ENCODE results near the gene OSM. TPM values are rescaled to one million over a fixed set of nuclear protein-coding genes. Genes with fewer than 3 reads are reported as not detected.

The OSM gene
- polyA plus RNA-seq, 1 donor (not counting 4 experiments of a cell fraction or from before 2014, with no cell fraction given): not detected

DNA sequence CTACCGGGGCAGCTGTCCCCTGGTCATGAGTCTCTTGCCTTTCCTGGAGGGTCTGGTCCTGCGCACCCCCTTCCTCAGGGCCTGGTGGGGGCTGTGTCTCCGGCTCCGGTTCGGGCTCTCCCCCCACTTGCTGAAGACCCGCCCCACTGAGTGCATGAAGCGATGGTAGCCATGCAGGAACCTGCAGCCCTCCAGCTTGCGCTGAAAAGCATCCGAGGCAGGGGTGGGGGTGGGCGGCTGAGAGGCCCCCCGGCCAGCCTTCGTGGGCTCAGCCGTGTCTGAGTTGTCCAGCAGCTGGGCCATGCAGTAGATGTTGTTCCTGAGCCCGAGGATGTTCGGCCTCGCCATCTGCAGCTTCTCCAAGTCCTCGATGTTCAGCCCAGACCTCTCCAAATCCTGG, 2.8 kb downstream of the OSM start:
- Histone ChIP-seq H3K4me3 (ENCODE audit: control insufficient read depth in 2 of 3, extremely low read depth in 1 of 3, insufficient read depth in 2 of 3, low read depth in 1 of 3, low read length in 3 of 3) (no peak overlapping the region), H2AFZ (ENCODE audit: control insufficient read depth, low read length) (no peak overlapping the region)
- FAIRE-seq: no peak

DNA sequence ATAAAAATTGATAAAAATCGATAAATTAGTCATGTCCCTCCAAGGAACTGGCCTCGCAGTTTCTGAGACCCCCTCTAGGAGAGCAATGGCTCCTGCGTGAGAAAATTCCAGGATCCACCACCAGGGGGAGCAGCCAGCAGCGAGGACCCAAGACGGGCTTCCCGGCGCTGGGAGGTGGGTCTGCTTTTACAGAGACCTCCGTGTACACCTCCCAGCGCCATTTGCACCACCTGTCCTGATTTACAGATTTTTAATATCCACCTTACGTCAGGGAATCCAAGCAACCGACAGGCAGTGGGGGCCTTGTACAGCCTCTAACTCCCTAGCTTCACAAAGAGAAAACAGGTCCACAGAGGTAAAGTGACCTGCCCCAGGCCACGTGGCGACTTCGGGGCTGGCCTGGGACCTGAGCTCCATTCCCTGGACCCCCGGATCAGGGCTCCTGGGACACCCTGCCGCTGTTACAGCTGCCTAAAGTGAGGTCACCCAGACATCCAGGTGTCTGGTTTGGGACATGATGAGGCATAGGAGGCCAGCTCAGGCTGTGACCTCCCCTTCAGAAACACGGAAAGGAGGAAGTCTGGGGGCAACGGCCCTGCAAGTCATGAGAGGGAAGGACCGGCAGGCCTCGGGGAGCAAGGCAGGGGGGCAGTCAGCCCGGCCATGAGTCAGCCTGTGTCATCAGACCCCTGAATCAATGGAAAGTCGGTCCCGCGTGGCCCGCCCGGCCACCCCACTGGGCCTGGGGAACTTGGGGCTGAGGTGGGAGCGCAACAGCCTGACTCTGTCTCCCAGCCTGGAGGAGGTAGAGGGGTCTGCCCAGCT, 3.5 kb downstream of the OSM start:
- H3K27ac ChIP-seq (ENCODE audit: control insufficient read depth, insufficient read depth, low read length): peak overlapping the region; percentile 8
- FAIRE-seq (no peak), DNase-seq (ENCODE audit: low read depth, low spot score) (no peak)
- peaks cover 22% of the 10 kb centered on the region for H3K4me1 ChIP-seq (ENCODE audit: control insufficient read depth, extremely low read depth, insufficient read depth, low read length)
- H2AFZ ChIP-seq (ENCODE audit: control insufficient read depth, low read length): peak overlapping the region; percentile 84
- H3K36me3 ChIP-seq (ENCODE audit: control insufficient read depth in 2 of 2, extremely low read depth in 1 of 2, insufficient read depth in 2 of 2, low read length in 2 of 2): no peaks in the 10 kb centered on the region
- H3K79me2 ChIP-seq (ENCODE audit: control insufficient read depth, insufficient read depth, low read length): no peaks in the 10 kb centered on the region
- H3K9me1 ChIP-seq (ENCODE audit: control insufficient read depth, extremely low read depth, insufficient read depth, low read length): peaks cover 2% of the 10 kb centered on the region
- H3K9ac ChIP-seq (ENCODE audit: control insufficient read depth, extremely low read depth, insufficient read depth, low read length): peak overlapping the region; percentile 69
- H4K20me1 ChIP-seq (ENCODE audit: control insufficient read depth, extremely low read depth, insufficient read depth, low read length): no peaks in the 10 kb centered on the region
- peak overlapping the region in 1 of 3 experiments; percentile 17 for H3K4me3 ChIP-seq (ENCODE audit: control insufficient read depth in 2 of 3, extremely low read depth in 1 of 3, insufficient read depth in 2 of 3, low read depth in 1 of 3, low read length in 3 of 3)
- TF ChIP-seq EZH2 (IDR thresholded peaks at IDR 0.05; ENCODE audit: low read length): no peak
- TF ChIP-seq, protein P1, sequence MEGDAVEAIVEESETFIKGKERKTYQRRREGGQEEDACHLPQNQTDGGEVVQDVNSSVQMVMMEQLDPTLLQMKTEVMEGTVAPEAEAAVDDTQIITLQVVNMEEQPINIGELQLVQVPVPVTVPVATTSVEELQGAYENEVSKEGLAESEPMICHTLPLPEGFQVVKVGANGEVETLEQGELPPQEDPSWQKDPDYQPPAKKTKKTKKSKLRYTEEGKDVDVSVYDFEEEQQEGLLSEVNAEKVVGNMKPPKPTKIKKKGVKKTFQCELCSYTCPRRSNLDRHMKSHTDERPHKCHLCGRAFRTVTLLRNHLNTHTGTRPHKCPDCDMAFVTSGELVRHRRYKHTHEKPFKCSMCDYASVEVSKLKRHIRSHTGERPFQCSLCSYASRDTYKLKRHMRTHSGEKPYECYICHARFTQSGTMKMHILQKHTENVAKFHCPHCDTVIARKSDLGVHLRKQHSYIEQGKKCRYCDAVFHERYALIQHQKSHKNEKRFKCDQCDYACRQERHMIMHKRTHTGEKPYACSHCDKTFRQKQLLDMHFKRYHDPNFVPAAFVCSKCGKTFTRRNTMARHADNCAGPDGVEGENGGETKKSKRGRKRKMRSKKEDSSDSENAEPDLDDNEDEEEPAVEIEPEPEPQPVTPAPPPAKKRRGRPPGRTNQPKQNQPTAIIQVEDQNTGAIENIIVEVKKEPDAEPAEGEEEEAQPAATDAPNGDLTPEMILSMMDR (optimal IDR thresholded peaks at IDR 0.05 in 1 of 3, IDR thresholded peaks at IDR 0.05 in 1 of 3, conservative IDR thresholded peaks at IDR 0.05 in 1 of 3; ENCODE audit: extremely low read depth in 1 of 3, insufficient read depth in 2 of 3, low read length in 3 of 3): peak; percentile 80 to 93 (median 92)
- dilution Hi-C loops (cut with MboI; ENCODE audit: extremely low pct_ligation_motif_present, low sequenced_read_pairs): no loop called here
- H3K4me2 ChIP-seq (ENCODE audit: control insufficient read depth, extremely low read depth, insufficient read depth, low read depth, low read length): peak overlapping the region; percentile 78
- H3K27me3 ChIP-seq (ENCODE audit: control insufficient read depth, extremely low read depth, insufficient read depth, low read length): no peaks in the 10 kb centered on the region
- no peaks in the 10 kb centered on the region for H3K9me3 ChIP-seq (ENCODE audit: control insufficient read depth, low read depth, low read length)

More for the DNA sequence above, 2.8 kb downstream of the OSM start:
- TF ChIP-seq, protein P1 (optimal IDR thresholded peaks at IDR 0.05 in 1 of 3, IDR thresholded peaks at IDR 0.05 in 1 of 3, conservative IDR thresholded peaks at IDR 0.05 in 1 of 3; ENCODE audit: extremely low read depth in 1 of 3, insufficient read depth in 2 of 3, low read length in 3 of 3): no peak
- no peak for TF ChIP-seq EZH2 (IDR thresholded peaks at IDR 0.05; ENCODE audit: low read length)
- Histone ChIP-seq H3K9me3 (ENCODE audit: control insufficient read depth, low read depth, low read length) (no peaks in the 10 kb centered on the region), H3K9me1 (ENCODE audit: control insufficient read depth, extremely low read depth, insufficient read depth, low read length) (peaks cover 2% of the 10 kb centered on the region), H3K27ac (ENCODE audit: control insufficient read depth, insufficient read depth, low read length) (no peak overlapping the region), H3K4me1 (ENCODE audit: control insufficient read depth, extremely low read depth, insufficient read depth, low read length) (peaks cover 22% of the 10 kb centered on the region), H3K27me3 (ENCODE audit: control insufficient read depth, extremely low read depth, insufficient read depth, low read length) (no peaks in the 10 kb centered on the region), H3K36me3 (ENCODE audit: control insufficient read depth in 2 of 2, extremely low read depth in 1 of 2, insufficient read depth in 2 of 2, low read length in 2 of 2) (no peaks in the 10 kb centered on the region), H3K9ac (ENCODE audit: control insufficient read depth, extremely low read depth, insufficient read depth, low read length) (no peak overlapping the region), H3K4me2 (ENCODE audit: control insufficient read depth, extremely low read depth, insufficient read depth, low read depth, low read length) (no peak overlapping the region), H4K20me1 (ENCODE audit: control insufficient read depth, extremely low read depth, insufficient read depth, low read length) (no peaks in the 10 kb centered on the region), H3K79me2 (ENCODE audit: control insufficient read depth, insufficient read depth, low read length) (no peaks in the 10 kb centered on the region)
- DNase-seq (ENCODE audit: low read depth, low spot score): no peak
- dilution Hi-C loops (cut with MboI; ENCODE audit: extremely low pct_ligation_motif_present, low sequenced_read_pairs): no loop called here
